Prostate gland (tissue), 2 donors: Measurements from ENCODE around the gene AKAP8L.

Source experiments
- POLR2A ChIP-seq: fragments of 450-650 bp; IDR thresholded peaks from one replicate; pipeline ENCODE4 v1.6.1; 2016; ENCODE audit warnings: antibody characterized with exemption, mild to moderate bottlenecking
- POLR2AphosphoS5 ChIP-seq: sonication (generic); formaldehyde crosslinking; IDR thresholded peaks from one replicate; pipeline ENCODE4 v1.6.1; 2017; ENCODE audit warnings: antibody characterized with exemption
- TF ChIP-seq, protein P1 (sequence below), 4 experiments: fragments of 200-600 bp in 2 of 4; fragments of 450-650 bp in 2 of 4; sonication (generic) in 2 of 4; IDR thresholded peaks; 1 replicate in 3 of 4; 2 replicates in 1 of 4; pipeline ENCODE4 v1.5.1; 2016 to 2019; ENCODE audit warnings: antibody characterized with exemption in 4 of 4, mild to moderate bottlenecking in 2 of 4, moderate library complexity in 2 of 4

DNA sequence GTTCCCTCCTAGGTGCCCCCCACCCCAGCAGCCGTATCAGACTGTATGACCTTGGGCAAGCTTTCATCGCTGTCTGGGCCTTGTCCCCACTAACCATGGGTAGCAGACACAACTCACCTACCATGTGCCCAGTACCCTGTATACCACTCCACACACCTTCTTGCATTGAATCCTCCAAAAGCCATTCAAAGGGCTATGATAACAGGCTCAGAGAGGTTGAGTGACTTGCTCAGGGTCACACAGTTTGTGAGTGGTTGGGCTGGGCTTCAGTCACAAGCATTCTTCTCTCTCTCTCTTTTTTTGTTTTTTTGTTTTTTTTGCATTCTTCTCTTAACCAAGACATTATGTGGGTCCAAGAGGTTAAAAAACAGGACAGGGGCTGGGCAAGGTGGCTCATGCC, 42.9 kb upstream of the AKAP8L start:
- TF ChIP-seq, protein P1, sequence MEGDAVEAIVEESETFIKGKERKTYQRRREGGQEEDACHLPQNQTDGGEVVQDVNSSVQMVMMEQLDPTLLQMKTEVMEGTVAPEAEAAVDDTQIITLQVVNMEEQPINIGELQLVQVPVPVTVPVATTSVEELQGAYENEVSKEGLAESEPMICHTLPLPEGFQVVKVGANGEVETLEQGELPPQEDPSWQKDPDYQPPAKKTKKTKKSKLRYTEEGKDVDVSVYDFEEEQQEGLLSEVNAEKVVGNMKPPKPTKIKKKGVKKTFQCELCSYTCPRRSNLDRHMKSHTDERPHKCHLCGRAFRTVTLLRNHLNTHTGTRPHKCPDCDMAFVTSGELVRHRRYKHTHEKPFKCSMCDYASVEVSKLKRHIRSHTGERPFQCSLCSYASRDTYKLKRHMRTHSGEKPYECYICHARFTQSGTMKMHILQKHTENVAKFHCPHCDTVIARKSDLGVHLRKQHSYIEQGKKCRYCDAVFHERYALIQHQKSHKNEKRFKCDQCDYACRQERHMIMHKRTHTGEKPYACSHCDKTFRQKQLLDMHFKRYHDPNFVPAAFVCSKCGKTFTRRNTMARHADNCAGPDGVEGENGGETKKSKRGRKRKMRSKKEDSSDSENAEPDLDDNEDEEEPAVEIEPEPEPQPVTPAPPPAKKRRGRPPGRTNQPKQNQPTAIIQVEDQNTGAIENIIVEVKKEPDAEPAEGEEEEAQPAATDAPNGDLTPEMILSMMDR (IDR thresholded peaks at IDR 0.05) = no peak
- no peak for TF ChIP-seq POLR2AphosphoS5
- no peak for TF ChIP-seq POLR2A
